H1 (cell line): ENCODE data around the gene NHSL2.

Source experiments
- BACH1 ChIP-seq: IDR thresholded peaks from 2 replicates; pipeline ENCODE4 v1.6.1; 2012; ENCODE audit warnings: low read length, improper control_type of control experiment
- BCL11A ChIP-seq, 2 experiments: IDR thresholded peaks; one replicate each; pipeline ENCODE4 v1.6.1; 2011; ENCODE audit warnings: low read depth in 2 of 2, low read length in 2 of 2, mild to moderate bottlenecking in 2 of 2
- CHD2 ChIP-seq: IDR thresholded peaks from 2 replicates; pipeline ENCODE4 v1.6.1; 2012; ENCODE audit warnings: low read length, improper control_type of control experiment
- EP300 ChIP-seq, 2 experiments: IDR thresholded peaks; 1 replicate in 1 of 2; 2 replicates in 1 of 2; pipeline ENCODE4 v1.6.1; 2011 to 2012; ENCODE audit warnings: low read depth in 2 of 2, low read length in 2 of 2, mild to moderate bottlenecking in 2 of 2, borderline replicate concordance in 1 of 2, inconsistent platforms in 1 of 2, moderate library complexity in 1 of 2
- POLR2A ChIP-seq, 2 experiments: IDR thresholded peaks; 1 replicate in 1 of 2; 2 replicates in 1 of 2; pipeline ENCODE4 v1.6.1; 2011; ENCODE audit warnings: low read depth in 2 of 2, low read length in 2 of 2, mild to moderate bottlenecking in 2 of 2; ENCODE audit errors: control extremely low read depth in 1 of 2
- POLR2AphosphoS5 ChIP-seq: IDR thresholded peaks from 2 replicates; pipeline ENCODE4 v1.6.1; 2011; ENCODE audit warnings: low read depth, low read length
- TF ChIP-seq, protein P1 (sequence below): IDR thresholded peaks from 2 replicates; pipeline ENCODE4 v1.6.1; 2011; ENCODE audit warnings: low read depth, mild to moderate bottlenecking, low read length; ENCODE audit not compliant: insufficient read depth
- TF ChIP-seq, protein P2 (sequence below), 3 experiments: IDR thresholded peaks; 1 replicate in 2 of 3; 2 replicates in 1 of 3; pipeline versions ENCODE4 v1.5.1 to v1.6.1; 2011; ENCODE audit warnings: low read length in 3 of 3, mild to moderate bottlenecking in 3 of 3, inconsistent platforms in 2 of 3, low read depth in 1 of 3, moderate library complexity in 1 of 3; ENCODE audit not compliant: insufficient read depth in 1 of 3; ENCODE audit errors: control extremely low read depth in 1 of 3
- TF ChIP-seq, protein P3 (sequence below): IDR thresholded peaks from 2 replicates; pipeline ENCODE4 v1.6.1; 2012; ENCODE audit warnings: low read length, inconsistent platforms
- TF ChIP-seq, protein P4 (sequence below): IDR thresholded peaks from 2 replicates; pipeline ENCODE4 v1.6.1; 2012; ENCODE audit warnings: inconsistent platforms

DNA sequence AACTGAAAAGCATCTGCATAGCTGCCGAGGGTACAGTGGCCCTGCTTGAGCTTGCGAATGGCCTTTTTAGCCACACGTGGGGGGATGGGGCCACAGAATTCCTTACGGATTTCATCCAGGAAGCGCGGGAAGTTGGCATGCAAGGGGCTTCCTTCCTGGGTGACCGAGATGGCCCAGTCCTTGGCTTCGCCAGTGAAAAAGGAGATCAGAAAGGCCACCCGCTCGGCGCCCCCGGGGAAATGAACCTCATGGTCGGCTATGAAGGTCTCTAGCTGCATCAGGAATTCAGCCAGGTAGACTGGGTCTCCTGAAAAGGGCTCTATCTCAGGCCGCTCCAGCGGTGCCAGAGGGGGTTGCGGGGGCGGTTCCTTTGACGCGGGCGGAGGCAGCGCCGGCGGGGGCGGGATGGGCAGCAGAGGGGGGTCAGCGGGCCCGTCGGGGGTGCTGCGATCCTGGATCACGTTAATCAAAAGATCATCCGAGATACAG is 220.2 kb downstream of the NHSL2 start:
- TF ChIP-seq, protein P1, sequence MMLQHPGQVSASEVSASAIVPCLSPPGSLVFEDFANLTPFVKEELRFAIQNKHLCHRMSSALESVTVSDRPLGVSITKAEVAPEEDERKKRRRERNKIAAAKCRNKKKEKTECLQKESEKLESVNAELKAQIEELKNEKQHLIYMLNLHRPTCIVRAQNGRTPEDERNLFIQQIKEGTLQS: no peak
- TF ChIP-seq POLR2A (IDR thresholded peaks at IDR 0.05; ENCODE audit: control extremely low read depth in 1 of 2, low read depth in 2 of 2, low read length in 2 of 2) (no peak), POLR2AphosphoS5 (no peak), BCL11A (IDR thresholded peaks at IDR 0.05; ENCODE audit: low read depth in 2 of 2, low read length in 2 of 2) (no peak), CHD2 (no peak), EP300 (IDR thresholded peaks at IDR 0.05; ENCODE audit: borderline replicate concordance in 1 of 2, low read depth in 2 of 2, low read length in 2 of 2) (no peak), BACH1 (no peak)
- TF ChIP-seq, protein P2, sequence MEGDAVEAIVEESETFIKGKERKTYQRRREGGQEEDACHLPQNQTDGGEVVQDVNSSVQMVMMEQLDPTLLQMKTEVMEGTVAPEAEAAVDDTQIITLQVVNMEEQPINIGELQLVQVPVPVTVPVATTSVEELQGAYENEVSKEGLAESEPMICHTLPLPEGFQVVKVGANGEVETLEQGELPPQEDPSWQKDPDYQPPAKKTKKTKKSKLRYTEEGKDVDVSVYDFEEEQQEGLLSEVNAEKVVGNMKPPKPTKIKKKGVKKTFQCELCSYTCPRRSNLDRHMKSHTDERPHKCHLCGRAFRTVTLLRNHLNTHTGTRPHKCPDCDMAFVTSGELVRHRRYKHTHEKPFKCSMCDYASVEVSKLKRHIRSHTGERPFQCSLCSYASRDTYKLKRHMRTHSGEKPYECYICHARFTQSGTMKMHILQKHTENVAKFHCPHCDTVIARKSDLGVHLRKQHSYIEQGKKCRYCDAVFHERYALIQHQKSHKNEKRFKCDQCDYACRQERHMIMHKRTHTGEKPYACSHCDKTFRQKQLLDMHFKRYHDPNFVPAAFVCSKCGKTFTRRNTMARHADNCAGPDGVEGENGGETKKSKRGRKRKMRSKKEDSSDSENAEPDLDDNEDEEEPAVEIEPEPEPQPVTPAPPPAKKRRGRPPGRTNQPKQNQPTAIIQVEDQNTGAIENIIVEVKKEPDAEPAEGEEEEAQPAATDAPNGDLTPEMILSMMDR (IDR thresholded peaks at IDR 0.05; ENCODE audit: control extremely low read depth in 1 of 3, insufficient read depth in 1 of 3, low read depth in 1 of 3, low read length in 3 of 3): no peak
- TF ChIP-seq, protein P3, sequence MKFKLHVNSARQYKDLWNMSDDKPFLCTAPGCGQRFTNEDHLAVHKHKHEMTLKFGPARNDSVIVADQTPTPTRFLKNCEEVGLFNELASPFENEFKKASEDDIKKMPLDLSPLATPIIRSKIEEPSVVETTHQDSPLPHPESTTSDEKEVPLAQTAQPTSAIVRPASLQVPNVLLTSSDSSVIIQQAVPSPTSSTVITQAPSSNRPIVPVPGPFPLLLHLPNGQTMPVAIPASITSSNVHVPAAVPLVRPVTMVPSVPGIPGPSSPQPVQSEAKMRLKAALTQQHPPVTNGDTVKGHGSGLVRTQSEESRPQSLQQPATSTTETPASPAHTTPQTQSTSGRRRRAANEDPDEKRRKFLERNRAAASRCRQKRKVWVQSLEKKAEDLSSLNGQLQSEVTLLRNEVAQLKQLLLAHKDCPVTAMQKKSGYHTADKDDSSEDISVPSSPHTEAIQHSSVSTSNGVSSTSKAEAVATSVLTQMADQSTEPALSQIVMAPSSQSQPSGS: no peak
- TF ChIP-seq, protein P4, sequence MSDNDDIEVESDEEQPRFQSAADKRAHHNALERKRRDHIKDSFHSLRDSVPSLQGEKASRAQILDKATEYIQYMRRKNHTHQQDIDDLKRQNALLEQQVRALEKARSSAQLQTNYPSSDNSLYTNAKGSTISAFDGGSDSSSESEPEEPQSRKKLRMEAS: no peak
